ENCODE data around the gene SYNE1. TPM values are rescaled to one million over a fixed set of nuclear protein-coding genes. Genes with fewer than 3 reads are reported as not detected.
"Not testable (repeated sequence)": the region's sequence is repeated elsewhere in the genome, so short reads cannot be mapped to it uniquely, and the experiment has no call there.

Gene SYNE1
- total RNA-seq, 2 experiments from 2014 or later = 21.5 to 24.4 TPM

GRCh38 chr6:152107973-152108372, 529.2 kb downstream of the SYNE1 start:
- CTCF ChIA-PET = no interaction called here
- POLR2A ChIA-PET = no interaction called here

GRCh38 chr6:152100183-152100618, 537.0 kb downstream of the SYNE1 start:
- POLR2A ChIA-PET = no interaction called here
- CTCF ChIA-PET = interaction anchor here (1.4 kb wide), 1 partner anchor 24 kb away, joined by 3 read pairs; no protein-coding TSS in a partner anchor

- ChIA-PET POLR2A (no interaction called here), CTCF (interaction anchor here (1.4 kb wide), 1 partner anchor 25 kb away, joined by 3 read pairs; no protein-coding TSS in a partner anchor)
These were observed 537.5 kb downstream of the SYNE1 start for GRCh38 chr6:152099446-152100182.

GRCh38 chr6:152098683-152099082, 538.5 kb downstream of the SYNE1 start:
- CTCF ChIA-PET = interaction anchor here (1.4 kb wide), 1 partner anchor 26 kb away, joined by 3 read pairs; no protein-coding TSS in a partner anchor
- POLR2A ChIA-PET = no interaction called here

- CTCF ChIA-PET = no interaction called here
- POLR2A ChIA-PET = no interaction called here
These were observed 540.2 kb downstream of the SYNE1 start for GRCh38 chr6:152096863-152097496.

- CTCF ChIA-PET = no interaction called here
- POLR2A ChIA-PET = no interaction called here
These were observed 542.1 kb downstream of the SYNE1 start for GRCh38 chr6:152094992-152095592.

GRCh38 chr6:152094276-152094675, 542.9 kb downstream of the SYNE1 start:
- POLR2A ChIA-PET = no interaction called here
- CTCF ChIA-PET = interaction anchor here (0.6 kb wide), 1 partner anchor 84 kb away, joined by 3 read pairs; no protein-coding TSS in a partner anchor

- POLR2A ChIA-PET = no interaction called here
- CTCF ChIA-PET = interaction anchor here (0.6 kb wide), 1 partner anchor 84 kb away, joined by 3 read pairs; no protein-coding TSS in a partner anchor
These were observed 543.5 kb downstream of the SYNE1 start for GRCh38 chr6:152093711-152094110.

GRCh38 chr6:152091851-152092341, 545.3 kb downstream of the SYNE1 start:
- ChIA-PET CTCF (no interaction called here), POLR2A (no interaction called here)

GRCh38 chr6:152091201-152091600, 546.0 kb downstream of the SYNE1 start:
- ChIA-PET CTCF (no interaction called here), POLR2A (no interaction called here)

GRCh38 chr6:152089992-152090391, 547.2 kb downstream of the SYNE1 start:
- ChIA-PET POLR2A (no interaction called here), CTCF (no interaction called here)

- CTCF ChIA-PET = interaction anchor here (0.6 kb wide), 1 partner anchor 353 kb away, joined by 3 read pairs; no protein-coding TSS in a partner anchor
- POLR2A ChIA-PET = no interaction called here
These were observed 549.5 kb downstream of the SYNE1 start for GRCh38 chr6:152087701-152088100.

- POLR2A ChIA-PET = no interaction called here
- CTCF ChIA-PET = no interaction called here
These were observed 550.1 kb downstream of the SYNE1 start for GRCh38 chr6:152087096-152087495.

- CTCF ChIA-PET = no interaction called here
- POLR2A ChIA-PET = no interaction called here
These were observed 550.8 kb downstream of the SYNE1 start for GRCh38 chr6:152086223-152086873.

- CTCF ChIA-PET = no interaction called here
- POLR2A ChIA-PET = no interaction called here
These were observed 551.7 kb downstream of the SYNE1 start for GRCh38 chr6:152085451-152085921.

- ChIA-PET POLR2A (no interaction called here), CTCF (no interaction called here)
These were observed 558.4 kb downstream of the SYNE1 start for GRCh38 chr6:152078804-152079203.

GRCh38 chr6:152078001-152078400, 559.2 kb downstream of the SYNE1 start:
- CTCF ChIA-PET = no interaction called here

GRCh38 chr6:152076242-152076641, 560.9 kb downstream of the SYNE1 start:
- POLR2A ChIA-PET, CTCF ChIA-PET: not testable (repeated sequence)

More at GRCh38 chr6:152078001-152078400, 559.2 kb downstream of the SYNE1 start:
- POLR2A ChIA-PET = no interaction called here

- CTCF ChIA-PET = no interaction called here
- POLR2A ChIA-PET = no interaction called here
These were observed 565.3 kb downstream of the SYNE1 start for GRCh38 chr6:152071843-152072242.
